ENCODE measurements around the gene GALNT14.

Gene GALNT14

GRCh38 chr2:31083234-31083993, 54.8 kb downstream of the GALNT14 start:
- no peak for DNase-seq

GRCh38 chr2:31082002-31082401, 56.2 kb downstream of the GALNT14 start:
- DNase-seq: no peak

GRCh38 chr2:31081492-31081891, 56.7 kb downstream of the GALNT14 start:
- no peak for DNase-seq

GRCh38 chr2:31080361-31080760, 57.9 kb downstream of the GALNT14 start:
- DNase-seq: no peak

- no peak for DNase-seq
Measured at GRCh38 chr2:31079665-31080064, 58.6 kb downstream of the GALNT14 start.

- no peak for DNase-seq
Measured at GRCh38 chr2:31078579-31079105, 59.6 kb downstream of the GALNT14 start.

GRCh38 chr2:31078011-31078410, 60.2 kb downstream of the GALNT14 start:
- DNase-seq: no peak

GRCh38 chr2:31075941-31076590, 62.2 kb downstream of the GALNT14 start:
- DNase-seq: no peak

- no peak for DNase-seq
Measured at GRCh38 chr2:31075431-31075830, 62.8 kb downstream of the GALNT14 start.

GRCh38 chr2:31071741-31072140, 66.5 kb downstream of the GALNT14 start:
- DNase-seq: no peak

GRCh38 chr2:31070339-31071125, 67.7 kb downstream of the GALNT14 start:
- no peak for DNase-seq

GRCh38 chr2:31069643-31070325, 68.5 kb downstream of the GALNT14 start:
- DNase-seq: no peak

GRCh38 chr2:31067259-31067658, 71.0 kb downstream of the GALNT14 start:
- DNase-seq: no peak

GRCh38 chr2:31066551-31066950, 71.7 kb downstream of the GALNT14 start:
- no peak for DNase-seq

GRCh38 chr2:31066086-31066485, 72.2 kb downstream of the GALNT14 start:
- DNase-seq: no peak

GRCh38 chr2:31065356-31065755, 72.9 kb downstream of the GALNT14 start:
- DNase-seq: no peak

GRCh38 chr2:31060397-31060796, 77.8 kb downstream of the GALNT14 start:
- DNase-seq: no peak

GRCh38 chr2:31058096-31059035, 79.9 kb downstream of the GALNT14 start:
- DNase-seq: no peak

- no peak for DNase-seq
Measured at GRCh38 chr2:31057691-31058090, 80.5 kb downstream of the GALNT14 start.

GRCh38 chr2:31055938-31056337, 82.3 kb downstream of the GALNT14 start:
- no peak for DNase-seq

GRCh38 chr2:31054842-31055388, 83.3 kb downstream of the GALNT14 start:
- no peak for DNase-seq
